Fibroblast of pulmonary artery (primary cell): ENCODE results near the gene MED13.
A peak's percentile ranks its signal among the peaks of the same experiment; 100 is the strongest.
"Not testable (repeated sequence)": the region's sequence is repeated elsewhere in the genome, so short reads cannot be mapped to it uniquely, and the experiment has no call there.

ENCODE experiments used
- DNase-seq: peaks from one replicate; pipeline ENCODE4 v3.0.0-alpha.2; 2010; ENCODE audit warnings: low read depth
- H3K4me3 ChIP-seq: replicated peaks from 2 replicates; pipeline ENCODE4 v1.5.1; 2011; ENCODE audit warnings: low read depth, mild to moderate bottlenecking, control low read depth, low read length, moderate library complexity
- CTCF ChIP-seq: IDR thresholded peaks from 2 replicates; pipeline ENCODE4 v1.5.1; 2011; ENCODE audit warnings: mild to moderate bottlenecking, control low read depth, low read length, inconsistent platforms; ENCODE audit errors: missing control alignments

MED13 gene

GRCh38 chr17:62017912-62018311 lies 47.2 kb downstream of the MED13 start:
- peak; percentile 20 for DNase-seq

GRCh38 chr17:62017496-62017895 lies 47.6 kb downstream of the MED13 start:
- no peak for TF ChIP-seq CTCF
- H3K4me3 ChIP-seq: no peak overlapping the region
- DNase-seq: peak; percentile 59

More at GRCh38 chr17:62017912-62018311, 47.2 kb downstream of the MED13 start:
- H3K4me3 ChIP-seq: no peak overlapping the region
- TF ChIP-seq CTCF: no peak

GRCh38 chr17:62014526-62014925 lies 50.6 kb downstream of the MED13 start:
- DNase-seq: peak; percentile 10
- TF ChIP-seq CTCF: no peak
- no peak overlapping the region for H3K4me3 ChIP-seq

- H3K4me3 ChIP-seq: no peak overlapping the region
- no peak for TF ChIP-seq CTCF
- DNase-seq: no peak
Measured at GRCh38 chr17:62009220-62009619, 55.9 kb downstream of the MED13 start.

GRCh38 chr17:62008294-62008693 lies 56.8 kb downstream of the MED13 start:
- H3K4me3 ChIP-seq: no peak overlapping the region
- TF ChIP-seq CTCF: no peak
- DNase-seq: no peak

GRCh38 chr17:62004388-62004787 lies 60.7 kb downstream of the MED13 start:
- H3K4me3 ChIP-seq: no peak overlapping the region
- TF ChIP-seq CTCF: no peak
- DNase-seq: no peak

- not testable (repeated sequence) for H3K4me3 ChIP-seq, DNase-seq
Measured at GRCh38 chr17:62003141-62003540, 61.9 kb downstream of the MED13 start.
